Thoracic aorta (tissue), 2 donors: Measurements from ENCODE around the gene PLA2G2A. TPM values are rescaled to one million over a fixed set of nuclear protein-coding genes. Genes with fewer than 3 reads are reported as not detected.

Experiments used
- ATAC-seq: fragments of 150-250 bp; one replicate; pipeline ENCODE4 v1.8.0; 2017; ENCODE audit warnings: low read depth; ENCODE audit not compliant: insufficient number of reproducible peaks, low FRiP score
- DNase-seq: peaks from one replicate; pipeline ENCODE4 v3.0.0-alpha.2; 2020; ENCODE audit warnings: low spot score
- H3K27ac ChIP-seq, 2 donors: fragments of 200-600 bp; sonication (generic); 1 replicate in 1 of 2; 2 replicates in 1 of 2; pipeline ENCODE4 v1.5.1; 2016; ENCODE audit warnings: mild to moderate bottlenecking in 2 of 2, moderate library complexity in 2 of 2
- H3K27me3 ChIP-seq: fragments of 200-600 bp; sonication (generic); replicated peaks from 2 replicates; pipeline ENCODE4 v1.6.0; 2016; ENCODE audit warnings: mild to moderate bottlenecking; ENCODE audit not compliant: insufficient read depth
- H3K36me3 ChIP-seq: fragments of 200-600 bp; sonication (generic); one replicate; pipeline ENCODE4 v1.5.1; 2016
- H3K4me1 ChIP-seq, 2 donors: fragments of 200-600 bp; sonication (generic); 1 replicate in 1 of 2; 2 replicates in 1 of 2; pipeline versions ENCODE4 v1.5.1 to v1.6.0; 2016; ENCODE audit warnings: low read depth in 2 of 2, mild to moderate bottlenecking in 1 of 2; ENCODE audit not compliant: control insufficient read depth in 1 of 2
- H3K4me3 ChIP-seq: fragments of 200-600 bp; sonication (generic); 2 replicates; pipeline ENCODE4 v1.5.1; 2016; ENCODE audit warnings: mild to moderate bottlenecking
- H3K9me3 ChIP-seq: fragments of 200-600 bp; sonication (generic); 2 replicates; pipeline ENCODE4 v1.5.1; 2016
- CTCF ChIP-seq: fragments of 200-600 bp; sonication (generic); IDR thresholded peaks from one replicate; pipeline ENCODE4 v1.5.1; 2019; ENCODE audit warnings: antibody characterized with exemption
- total RNA-seq, 2 donors: library from RNA; depleted of rRNA; stranded (reverse); fragments of >200 nt; gene quantifications; one replicate each; pipeline versions ENCODE4 v1.1.0 to v1.2.3, GENCODE V29; 2016

Gene PLA2G2A
- total RNA-seq, 2 donors from 2014 or later: 65.1 to 200 TPM

GRCh38 chr1:19980314-19980713 lies 896 bp upstream of the PLA2G2A start:
- Histone ChIP-seq H3K27me3 (no peaks in the 10 kb centered on the region), H3K9me3 (no peaks in the 10 kb centered on the region), H3K36me3 (no peaks in the 10 kb centered on the region), H3K27ac (no peak overlapping the region), H3K4me1 (no peaks in the 10 kb centered on the region), H3K4me3 (no peak overlapping the region)
- ATAC-seq: no peak
- TF ChIP-seq CTCF: no peak
- DNase-seq: no peak

GRCh38 chr1:19978143-19978542 lies 1.3 kb downstream of the PLA2G2A start:
- no peaks in the 10 kb centered on the region for H3K36me3 ChIP-seq
- no peaks in the 10 kb centered on the region for H3K27me3 ChIP-seq
- H3K4me1 ChIP-seq: no peaks in the 10 kb centered on the region
- no peak overlapping the region for H3K4me3 ChIP-seq
- H3K27ac ChIP-seq: no peak overlapping the region
- no peak for TF ChIP-seq CTCF
- ATAC-seq: no peak
- H3K9me3 ChIP-seq: no peaks in the 10 kb centered on the region
- no peak for DNase-seq

GRCh38 chr1:19976317-19977003 lies 3.0 kb downstream of the PLA2G2A start:
- Histone ChIP-seq H3K9me3 (no peaks in the 10 kb centered on the region), H3K4me3 (no peak overlapping the region), H3K36me3 (no peaks in the 10 kb centered on the region), H3K4me1 (no peaks in the 10 kb centered on the region), H3K27me3 (no peaks in the 10 kb centered on the region), H3K27ac (no peak overlapping the region)
- no peak for TF ChIP-seq CTCF
- DNase-seq: no peak
- ATAC-seq: no peak

GRCh38 chr1:19975423-19976193 lies 3.8 kb downstream of the PLA2G2A start:
- TF ChIP-seq CTCF: no peak
- ATAC-seq: no peak
- Histone ChIP-seq H3K27me3 (no peaks in the 10 kb centered on the region), H3K27ac (no peak overlapping the region), H3K36me3 (no peaks in the 10 kb centered on the region), H3K4me3 (no peak overlapping the region), H3K4me1 (no peaks in the 10 kb centered on the region), H3K9me3 (no peaks in the 10 kb centered on the region)
- DNase-seq: no peak

- H3K27ac ChIP-seq: no peak overlapping the region
- peak; percentile 71 for ATAC-seq
Observed at GRCh38 chr1:19974822-19975416, 4.5 kb downstream of the PLA2G2A start.

More at GRCh38 chr1:19974822-19975416, 4.5 kb downstream of the PLA2G2A start:
- TF ChIP-seq CTCF: peak; percentile 45
- no peak overlapping the region for H3K4me3 ChIP-seq
- no peaks in the 10 kb centered on the region for H3K36me3 ChIP-seq
- no peaks in the 10 kb centered on the region for H3K9me3 ChIP-seq
- no peaks in the 10 kb centered on the region for H3K27me3 ChIP-seq
- no peaks in the 10 kb centered on the region for H3K4me1 ChIP-seq
- no peak for DNase-seq
